Measurements from ENCODE around the gene HMCN1. TPM values are rescaled to one million over a fixed set of nuclear protein-coding genes. Genes with fewer than 3 reads are reported as not detected.

The HMCN1 gene
- total and polyA plus RNA-seq, 2 donors (not counting 1 experiment from before 2014, with no cell fraction given) = 6.8 to 21.0 TPM

DNA sequence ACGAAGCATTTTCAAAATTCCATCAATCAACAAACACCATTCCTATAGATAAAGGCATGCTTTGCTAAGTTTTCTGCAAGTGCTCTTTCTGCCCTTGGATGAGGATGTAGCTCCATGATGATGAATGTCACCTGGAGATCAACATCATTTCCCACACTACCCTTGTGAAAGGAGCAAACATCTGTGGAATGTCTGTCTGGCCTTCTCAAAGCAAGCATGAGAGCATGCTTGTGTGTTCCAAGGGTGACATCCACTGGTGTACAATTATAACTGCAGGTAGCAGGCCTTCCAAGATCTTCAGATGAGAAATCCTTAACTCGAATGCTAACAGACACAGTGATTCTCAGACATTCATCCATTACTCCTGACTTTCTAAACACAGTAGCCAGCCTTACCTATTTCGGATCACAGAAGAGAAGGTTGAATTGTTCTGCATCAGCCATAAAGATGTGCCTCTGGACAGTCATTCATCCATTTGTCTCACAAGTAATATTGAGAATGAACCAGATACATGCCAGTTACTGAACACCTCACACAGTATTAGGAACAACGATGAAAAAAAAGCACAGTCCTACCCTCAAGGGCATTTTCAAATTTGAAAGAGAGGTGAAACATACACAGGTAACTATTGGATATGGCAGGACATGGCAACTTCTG is 478.5 kb downstream of the HMCN1 start:
- peaks cover 4% of the 10 kb centered on the region for H3K4me1 ChIP-seq (ENCODE audit: control insufficient read depth, extremely low read depth, insufficient read depth, low read length)
- no peak overlapping the region for H3K4me3 ChIP-seq (replicated peaks in 1 of 4; ENCODE audit: control extremely low read depth in 1 of 4, insufficient read depth in 1 of 4, low read depth in 3 of 4, low read length in 4 of 4)
- TF ChIP-seq, protein P1, sequence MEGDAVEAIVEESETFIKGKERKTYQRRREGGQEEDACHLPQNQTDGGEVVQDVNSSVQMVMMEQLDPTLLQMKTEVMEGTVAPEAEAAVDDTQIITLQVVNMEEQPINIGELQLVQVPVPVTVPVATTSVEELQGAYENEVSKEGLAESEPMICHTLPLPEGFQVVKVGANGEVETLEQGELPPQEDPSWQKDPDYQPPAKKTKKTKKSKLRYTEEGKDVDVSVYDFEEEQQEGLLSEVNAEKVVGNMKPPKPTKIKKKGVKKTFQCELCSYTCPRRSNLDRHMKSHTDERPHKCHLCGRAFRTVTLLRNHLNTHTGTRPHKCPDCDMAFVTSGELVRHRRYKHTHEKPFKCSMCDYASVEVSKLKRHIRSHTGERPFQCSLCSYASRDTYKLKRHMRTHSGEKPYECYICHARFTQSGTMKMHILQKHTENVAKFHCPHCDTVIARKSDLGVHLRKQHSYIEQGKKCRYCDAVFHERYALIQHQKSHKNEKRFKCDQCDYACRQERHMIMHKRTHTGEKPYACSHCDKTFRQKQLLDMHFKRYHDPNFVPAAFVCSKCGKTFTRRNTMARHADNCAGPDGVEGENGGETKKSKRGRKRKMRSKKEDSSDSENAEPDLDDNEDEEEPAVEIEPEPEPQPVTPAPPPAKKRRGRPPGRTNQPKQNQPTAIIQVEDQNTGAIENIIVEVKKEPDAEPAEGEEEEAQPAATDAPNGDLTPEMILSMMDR (conservative IDR thresholded peaks at IDR 0.05 in 1 of 2, IDR thresholded peaks at IDR 0.05 in 1 of 2; ENCODE audit: low read depth in 1 of 2, low read length in 2 of 2) = peak; percentile 90 to 97
- TF ChIP-seq EZH2 (IDR thresholded peaks at IDR 0.05; ENCODE audit: low read length, missing control alignments) = no peak
- DNase-seq (ENCODE audit: low read depth in 2 of 2) = peak; percentile 94
- H3K36me3 ChIP-seq (ENCODE audit: control insufficient read depth, insufficient read depth, low read length) = no peaks in the 10 kb centered on the region
- H3K27me3 ChIP-seq (ENCODE audit: control insufficient read depth, insufficient read depth, low read length) = no peaks in the 10 kb centered on the region
- no peaks in the 10 kb centered on the region for H4K20me1 ChIP-seq (ENCODE audit: control insufficient read depth, extremely low read depth, insufficient read depth, low read length)
- no peak overlapping the region for H3K4me2 ChIP-seq (ENCODE audit: extremely low read depth, insufficient read depth, low read length)
- H3K9ac ChIP-seq (ENCODE audit: insufficient read depth, low read length) = no peak overlapping the region
- H3K9me3 ChIP-seq (ENCODE audit: control insufficient read depth, insufficient read depth, low read depth, low read length) = no peaks in the 10 kb centered on the region
- no peak overlapping the region for H2AFZ ChIP-seq (ENCODE audit: low read length)
- no peaks in the 10 kb centered on the region for H3K79me2 ChIP-seq (ENCODE audit: control insufficient read depth, insufficient read depth, low read length)
- H3K27ac ChIP-seq (ENCODE audit: insufficient read depth, low read length) = no peak overlapping the region

DNA sequence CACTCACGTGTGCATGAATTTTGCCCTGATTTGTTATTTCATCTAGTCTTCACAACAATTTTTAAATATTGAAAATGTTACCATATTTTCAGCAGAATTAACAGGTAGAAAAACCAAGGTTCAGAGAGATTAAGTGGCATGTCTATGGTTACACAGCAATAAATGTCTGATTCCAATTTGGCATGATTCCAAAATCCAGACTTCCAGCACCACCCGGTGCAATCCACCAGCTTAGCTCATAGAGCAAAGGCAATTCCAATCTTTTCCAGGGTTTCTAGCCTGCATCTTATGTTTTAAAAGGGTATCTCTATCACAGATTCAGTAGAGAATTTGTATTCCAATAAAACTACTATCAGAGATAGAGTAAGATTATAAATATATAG is 479.0 kb downstream of the HMCN1 start:
- Histone ChIP-seq H3K27ac (ENCODE audit: insufficient read depth, low read length) (no peak overlapping the region), H3K27me3 (ENCODE audit: control insufficient read depth, insufficient read depth, low read length) (no peaks in the 10 kb centered on the region), H3K36me3 (ENCODE audit: control insufficient read depth, insufficient read depth, low read length) (no peaks in the 10 kb centered on the region), H4K20me1 (ENCODE audit: control insufficient read depth, extremely low read depth, insufficient read depth, low read length) (no peaks in the 10 kb centered on the region), H3K4me3 (replicated peaks in 1 of 4; ENCODE audit: control extremely low read depth in 1 of 4, insufficient read depth in 1 of 4, low read depth in 3 of 4, low read length in 4 of 4) (no peak overlapping the region), H3K9ac (ENCODE audit: insufficient read depth, low read length) (no peak overlapping the region), H3K9me3 (ENCODE audit: control insufficient read depth, insufficient read depth, low read depth, low read length) (no peaks in the 10 kb centered on the region), H3K4me2 (ENCODE audit: extremely low read depth, insufficient read depth, low read length) (no peak overlapping the region), H2AFZ (ENCODE audit: low read length) (no peak overlapping the region), H3K79me2 (ENCODE audit: control insufficient read depth, insufficient read depth, low read length) (no peaks in the 10 kb centered on the region), H3K4me1 (ENCODE audit: control insufficient read depth, extremely low read depth, insufficient read depth, low read length) (peaks cover 4% of the 10 kb centered on the region)
- DNase-seq (ENCODE audit: low read depth in 2 of 2) = no peak
- no peak for TF ChIP-seq EZH2 (IDR thresholded peaks at IDR 0.05; ENCODE audit: low read length, missing control alignments)
- TF ChIP-seq, protein P1 (conservative IDR thresholded peaks at IDR 0.05 in 1 of 2, IDR thresholded peaks at IDR 0.05 in 1 of 2; ENCODE audit: low read depth in 1 of 2, low read length in 2 of 2) = no peak

DNA sequence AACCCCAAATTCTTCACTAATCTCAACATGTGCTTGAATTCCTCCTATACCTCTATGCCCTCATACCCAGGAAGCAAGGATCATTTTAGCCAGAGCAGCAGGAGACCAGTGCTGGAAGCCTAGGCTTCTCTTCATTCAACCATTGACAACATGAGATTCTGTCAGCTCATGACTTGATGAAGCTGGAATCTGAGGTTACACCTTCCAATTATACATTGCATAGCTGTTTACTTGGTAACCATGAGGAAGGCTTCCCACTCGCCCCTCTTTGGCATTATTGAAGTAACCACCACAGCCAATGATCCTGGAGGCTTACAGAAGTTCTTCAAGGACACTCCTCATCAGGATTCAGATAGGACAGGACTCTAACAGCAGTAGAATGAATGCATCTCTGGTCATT is 480.6 kb downstream of the HMCN1 start:
- Histone ChIP-seq H2AFZ (ENCODE audit: low read length) (no peak overlapping the region), H3K4me2 (ENCODE audit: extremely low read depth, insufficient read depth, low read length) (no peak overlapping the region), H3K4me3 (replicated peaks in 1 of 4; ENCODE audit: control extremely low read depth in 1 of 4, insufficient read depth in 1 of 4, low read depth in 3 of 4, low read length in 4 of 4) (no peak overlapping the region), H3K36me3 (ENCODE audit: control insufficient read depth, insufficient read depth, low read length) (no peaks in the 10 kb centered on the region), H4K20me1 (ENCODE audit: control insufficient read depth, extremely low read depth, insufficient read depth, low read length) (no peaks in the 10 kb centered on the region), H3K4me1 (ENCODE audit: control insufficient read depth, extremely low read depth, insufficient read depth, low read length) (no peaks in the 10 kb centered on the region), H3K27ac (ENCODE audit: insufficient read depth, low read length) (no peak overlapping the region), H3K9me3 (ENCODE audit: control insufficient read depth, insufficient read depth, low read depth, low read length) (no peaks in the 10 kb centered on the region), H3K9ac (ENCODE audit: insufficient read depth, low read length) (no peak overlapping the region), H3K27me3 (ENCODE audit: control insufficient read depth, insufficient read depth, low read length) (no peaks in the 10 kb centered on the region), H3K79me2 (ENCODE audit: control insufficient read depth, insufficient read depth, low read length) (no peaks in the 10 kb centered on the region)
- TF ChIP-seq, protein P1 (conservative IDR thresholded peaks at IDR 0.05 in 1 of 2, IDR thresholded peaks at IDR 0.05 in 1 of 2; ENCODE audit: low read depth in 1 of 2, low read length in 2 of 2) = no peak
- TF ChIP-seq EZH2 (IDR thresholded peaks at IDR 0.05; ENCODE audit: low read length, missing control alignments) = no peak
- peak in 1 of 2 donors; percentile 16 for DNase-seq (ENCODE audit: low read depth in 2 of 2)
